ENCODE data around the gene BBS7.

Gene BBS7

GRCh38 chr4:121777625-121778024 lies 92.6 kb downstream of the BBS7 start:
- no peaks in the 10 kb centered on the region for H3K9me3 ChIP-seq (ENCODE audit: insufficient read depth, low read depth, low read length)
- no peak overlapping the region for H3K4me2 ChIP-seq (ENCODE audit: low read depth, low read length, poor library complexity, severe bottlenecking)
- no peak overlapping the region for H3K9ac ChIP-seq (ENCODE audit: low read depth, low read length, poor library complexity, severe bottlenecking)
- no peaks in the 10 kb centered on the region for H4K20me1 ChIP-seq (ENCODE audit: insufficient read depth, low read length, poor library complexity, severe bottlenecking)
- no peaks in the 10 kb centered on the region for H3K27me3 ChIP-seq (ENCODE audit: insufficient read depth, low read length, poor library complexity, severe bottlenecking)
- no peaks in the 10 kb centered on the region for H3K4me1 ChIP-seq (ENCODE audit: insufficient read depth, low read length, poor library complexity, severe bottlenecking)
- H3K36me3 ChIP-seq (ENCODE audit: insufficient read depth, low read length), result no peaks in the 10 kb centered on the region
- TF ChIP-seq CTCF (conservative IDR thresholded peaks at IDR 0.05; ENCODE audit: low read length) (no peak), EZH2phosphoT487 (IDR thresholded peaks at IDR 0.05; ENCODE audit: borderline replicate concordance) (no peak)
- no peaks in the 10 kb centered on the region for H3K79me2 ChIP-seq (ENCODE audit: insufficient read depth, low read length)
- no peak overlapping the region for H3K4me3 ChIP-seq (ENCODE audit: low read length, poor library complexity, severe bottlenecking)
- no peaks in the 10 kb centered on the region for H3K9me2 ChIP-seq (replicated peaks; ENCODE audit: low read depth, low read length)
- H3F3A ChIP-seq (ENCODE audit: low read depth), result no peaks in the 10 kb centered on the region
- no peak overlapping the region for H2AFZ ChIP-seq (ENCODE audit: low read length)

- Histone ChIP-seq H3K9ac (ENCODE audit: low read depth, low read length, poor library complexity, severe bottlenecking) (no peak overlapping the region), H3K9me2 (replicated peaks; ENCODE audit: low read depth, low read length) (no peaks in the 10 kb centered on the region), H3F3A (ENCODE audit: low read depth) (no peaks in the 10 kb centered on the region), H3K4me3 (ENCODE audit: low read length, poor library complexity, severe bottlenecking) (no peak overlapping the region), H3K79me2 (ENCODE audit: insufficient read depth, low read length) (no peaks in the 10 kb centered on the region), H3K27me3 (ENCODE audit: insufficient read depth, low read length, poor library complexity, severe bottlenecking) (no peaks in the 10 kb centered on the region), H3K4me2 (ENCODE audit: low read depth, low read length, poor library complexity, severe bottlenecking) (no peak overlapping the region), H2AFZ (ENCODE audit: low read length) (no peak overlapping the region), H3K9me3 (ENCODE audit: insufficient read depth, low read depth, low read length) (no peaks in the 10 kb centered on the region), H3K36me3 (ENCODE audit: insufficient read depth, low read length) (no peaks in the 10 kb centered on the region), H3K4me1 (ENCODE audit: insufficient read depth, low read length, poor library complexity, severe bottlenecking) (no peaks in the 10 kb centered on the region), H4K20me1 (ENCODE audit: insufficient read depth, low read length, poor library complexity, severe bottlenecking) (no peaks in the 10 kb centered on the region)
- TF ChIP-seq EZH2phosphoT487 (IDR thresholded peaks at IDR 0.05; ENCODE audit: borderline replicate concordance), result no peak
- TF ChIP-seq CTCF (conservative IDR thresholded peaks at IDR 0.05; ENCODE audit: low read length), result no peak
Measured at GRCh38 chr4:121776610-121777401, 93.5 kb downstream of the BBS7 start.

All from Loucy (cell line).